Colonic mucosa (tissue), 4 donors: ENCODE results near the gene NUP62. TPM values are rescaled to one million over a fixed set of nuclear protein-coding genes. Genes with fewer than 3 reads are reported as not detected.
A peak's percentile ranks its signal among the peaks of the same experiment; 100 is the strongest.

Source experiments
- DNase-seq: peaks from one replicate; pipeline ENCODE4 v3.0.0-alpha.2; 2020
- H3K27ac ChIP-seq: fragments of 200-600 bp; one replicate; pipeline ENCODE4 v1.8.0; 2021
- H3K27me3 ChIP-seq: fragments of 200-600 bp; one replicate; pipeline ENCODE4 v1.8.0; 2021
- H3K36me3 ChIP-seq: fragments of 200-600 bp; one replicate; pipeline ENCODE4 v1.8.0; 2021
- H3K4me1 ChIP-seq: fragments of 200-600 bp; one replicate; pipeline ENCODE4 v1.8.0; 2021; ENCODE audit warnings: mild to moderate bottlenecking
- H3K4me3 ChIP-seq: fragments of 200-600 bp; one replicate; pipeline ENCODE4 v1.8.0; 2021
- H3K9ac ChIP-seq, 2 donors: one replicate each; pipeline ENCODE4 v1.7.0; 2013; ENCODE audit warnings: control low read depth in 2 of 2, low read depth in 2 of 2, low read length in 2 of 2
- H3K9me3 ChIP-seq: fragments of 200-600 bp; one replicate; pipeline ENCODE4 v1.8.0; 2021
- intact Hi-C: fragments of 100-400 bp; cut with DNase I; formaldehyde crosslinking; loops from one replicate; pipeline ENCODE4 v1.14.1; 2022
- total RNA-seq, 2 donors: library from RNA; stranded (reverse); fragmentation: NEBNext Ultra II Directional in 1 of 2; extraction: Animal tissue kit (Norgen Biotek cat#: 25700) in 1 of 2; gene quantifications; one replicate each; pipeline ENCODE4 v1.2.1, GENCODE V29; 2021
- TF ChIP-seq, protein P1 (sequence below): fragments of 200-600 bp; IDR thresholded peaks from one replicate; pipeline ENCODE4 v1.8.0; 2022; ENCODE audit warnings: antibody characterized with exemption, mild to moderate bottlenecking
- donor health status: healthy.
- donor health status: DM: no; HTN: no; CAD: no.
- donor health status: DM: no; HTN: no; CAD: no.

Gene NUP62
- total RNA-seq, 2 donors from 2014 or later: 34.8 to 59.8 TPM

DNA sequence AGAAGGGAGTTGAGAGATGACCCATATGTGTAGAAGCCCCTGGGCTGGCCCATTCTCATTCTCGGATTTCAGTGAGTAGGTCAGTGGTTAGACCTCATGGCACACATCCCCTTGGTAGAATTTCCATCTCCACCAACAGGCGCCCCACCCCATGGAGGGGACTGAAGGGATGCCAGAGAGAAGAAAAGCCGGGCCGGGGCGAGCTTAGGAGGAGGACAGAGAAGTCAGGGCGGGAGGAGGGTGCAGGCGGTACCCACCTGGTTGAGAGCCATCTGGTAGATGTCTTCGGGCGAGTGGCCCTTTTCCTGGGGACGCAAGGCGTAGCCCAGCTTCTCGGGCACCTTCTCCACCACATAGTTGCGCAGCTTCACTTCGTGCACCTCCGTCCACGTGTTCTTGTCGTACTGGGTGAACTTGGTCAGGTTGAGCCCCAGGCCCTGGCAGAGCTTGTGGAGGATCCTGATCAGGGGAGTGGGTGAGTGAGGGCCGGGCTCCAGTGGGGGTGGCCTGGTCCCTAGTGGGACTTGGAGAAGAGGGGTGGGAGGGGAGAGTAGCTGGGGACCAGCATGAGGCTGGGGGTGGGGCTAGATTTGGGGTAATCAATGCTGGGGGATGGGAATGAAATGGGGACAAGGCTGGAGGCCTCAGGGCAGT is 35.2 kb downstream of the NUP62 start:
- intact Hi-C loops: no loop called here
- DNase-seq: no peak
- Histone ChIP-seq H3K4me3 (no peak overlapping the region), H3K9me3 (no peaks in the 10 kb centered on the region), H3K9ac (no peak overlapping the region), H3K27ac (no peak overlapping the region), H3K27me3 (no peaks in the 10 kb centered on the region), H3K4me1 (peaks cover 4% of the 10 kb centered on the region), H3K36me3 (no peaks in the 10 kb centered on the region)
- TF ChIP-seq, protein P1, sequence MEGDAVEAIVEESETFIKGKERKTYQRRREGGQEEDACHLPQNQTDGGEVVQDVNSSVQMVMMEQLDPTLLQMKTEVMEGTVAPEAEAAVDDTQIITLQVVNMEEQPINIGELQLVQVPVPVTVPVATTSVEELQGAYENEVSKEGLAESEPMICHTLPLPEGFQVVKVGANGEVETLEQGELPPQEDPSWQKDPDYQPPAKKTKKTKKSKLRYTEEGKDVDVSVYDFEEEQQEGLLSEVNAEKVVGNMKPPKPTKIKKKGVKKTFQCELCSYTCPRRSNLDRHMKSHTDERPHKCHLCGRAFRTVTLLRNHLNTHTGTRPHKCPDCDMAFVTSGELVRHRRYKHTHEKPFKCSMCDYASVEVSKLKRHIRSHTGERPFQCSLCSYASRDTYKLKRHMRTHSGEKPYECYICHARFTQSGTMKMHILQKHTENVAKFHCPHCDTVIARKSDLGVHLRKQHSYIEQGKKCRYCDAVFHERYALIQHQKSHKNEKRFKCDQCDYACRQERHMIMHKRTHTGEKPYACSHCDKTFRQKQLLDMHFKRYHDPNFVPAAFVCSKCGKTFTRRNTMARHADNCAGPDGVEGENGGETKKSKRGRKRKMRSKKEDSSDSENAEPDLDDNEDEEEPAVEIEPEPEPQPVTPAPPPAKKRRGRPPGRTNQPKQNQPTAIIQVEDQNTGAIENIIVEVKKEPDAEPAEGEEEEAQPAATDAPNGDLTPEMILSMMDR: no peak

DNA sequence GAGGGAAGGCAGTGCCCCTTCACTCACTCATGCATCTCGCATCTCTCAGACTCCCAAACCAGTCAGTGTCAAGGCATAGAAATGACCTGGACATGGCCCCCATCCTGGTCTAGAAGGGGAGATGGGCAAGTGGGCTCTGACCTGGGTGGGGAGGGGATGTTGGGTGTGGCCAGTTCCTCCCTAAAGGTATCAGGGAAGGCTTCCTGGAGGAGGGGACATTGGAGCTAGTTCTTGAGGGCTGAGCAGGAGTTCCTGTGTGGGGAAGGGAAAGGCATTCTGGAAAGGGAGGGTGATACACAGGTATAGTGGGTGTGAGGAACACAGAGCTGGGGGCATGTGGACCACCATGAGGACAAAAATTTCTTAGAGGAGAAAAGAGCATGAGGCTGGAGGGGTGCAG is 36.6 kb downstream of the NUP62 start:
- DNase-seq: no peak
- peaks cover 4% of the 10 kb centered on the region for H3K4me1 ChIP-seq
- intact Hi-C loops: no loop called here
- no peak overlapping the region for H3K9ac ChIP-seq
- H3K27me3 ChIP-seq: no peaks in the 10 kb centered on the region
- no peak overlapping the region for H3K27ac ChIP-seq
- H3K4me3 ChIP-seq: no peak overlapping the region
- H3K9me3 ChIP-seq: no peaks in the 10 kb centered on the region
- TF ChIP-seq, protein P1: no peak
- H3K36me3 ChIP-seq: no peaks in the 10 kb centered on the region

DNA sequence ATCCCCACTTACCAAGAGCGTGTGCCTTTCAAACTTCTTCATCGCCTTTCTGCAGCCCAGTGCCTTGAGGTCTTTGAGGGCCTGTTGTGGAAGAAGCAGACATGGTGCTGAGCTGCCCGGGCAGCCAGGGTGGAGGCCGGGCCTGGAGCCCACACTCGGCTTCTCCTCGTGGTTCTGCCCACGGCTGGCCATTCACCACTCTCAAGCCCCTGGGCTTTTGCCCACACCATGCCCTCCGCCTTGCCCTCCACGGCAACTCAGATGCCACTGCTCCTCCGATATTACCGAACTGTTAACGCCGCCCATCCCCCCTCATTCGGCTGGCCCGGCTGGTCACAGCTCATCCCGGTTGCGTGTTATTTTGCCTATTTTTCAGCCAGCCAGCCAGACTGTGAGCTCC is 37.9 kb downstream of the NUP62 start:
- intact Hi-C loops: no loop called here
- Histone ChIP-seq H3K4me1 (peaks cover 4% of the 10 kb centered on the region), H3K4me3 (no peak overlapping the region), H3K27me3 (no peaks in the 10 kb centered on the region), H3K9ac (no peak overlapping the region), H3K27ac (no peak overlapping the region), H3K36me3 (no peaks in the 10 kb centered on the region), H3K9me3 (no peaks in the 10 kb centered on the region)
- no peak for DNase-seq
- TF ChIP-seq, protein P1: no peak

DNA sequence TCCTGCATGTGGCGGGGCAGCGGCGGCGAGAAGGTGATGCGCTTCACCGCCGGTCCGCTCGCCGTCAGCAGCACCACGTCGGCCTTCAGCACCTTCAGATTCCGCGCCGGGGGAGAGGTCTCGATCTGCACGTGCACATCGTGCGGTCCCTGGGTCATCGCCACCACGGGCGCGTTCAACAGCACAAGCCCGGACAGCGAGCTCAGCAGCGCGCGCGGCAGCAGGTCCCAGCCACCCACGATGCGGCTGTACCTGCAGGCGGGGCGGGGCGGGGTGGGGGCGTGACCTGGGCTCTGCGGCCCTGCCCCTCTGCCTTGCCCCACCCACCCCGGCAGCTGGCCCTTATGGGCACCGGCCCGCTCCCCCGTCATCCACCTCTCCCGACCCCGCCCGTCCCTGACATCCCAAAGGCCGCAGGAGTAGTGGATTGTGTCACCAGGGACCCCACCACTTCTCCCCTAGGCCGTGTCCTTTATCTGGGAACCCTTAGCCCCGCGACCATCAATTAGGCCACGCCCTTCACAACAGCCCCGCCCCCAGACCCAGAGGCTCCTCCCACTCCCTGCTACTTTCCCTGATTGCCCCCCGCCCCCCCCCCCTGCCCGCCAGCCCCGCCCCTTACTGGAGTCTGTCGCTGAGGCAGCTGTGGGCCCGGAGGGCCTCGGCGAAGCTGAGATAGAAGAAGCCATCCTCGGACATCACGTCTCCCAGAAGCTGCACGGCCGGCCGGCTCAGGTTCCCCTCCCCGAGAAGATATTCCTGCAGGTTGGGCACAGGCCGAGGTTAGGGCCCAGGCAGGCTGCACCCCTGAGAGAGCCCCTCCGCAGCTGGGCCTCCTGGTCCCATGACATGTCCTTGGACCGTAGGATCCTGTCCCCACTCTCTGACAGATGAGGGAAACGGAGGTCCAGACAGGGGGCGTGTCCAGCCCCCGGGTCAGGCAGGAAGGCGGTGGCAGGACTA is 38.7 kb downstream of the NUP62 start:
- intact Hi-C loops: no loop called here
- Histone ChIP-seq H3K9ac (peak overlapping the region in 1 of 2 donors; percentile 35), H3K36me3 (no peaks in the 10 kb centered on the region), H3K27ac (no peak overlapping the region), H3K4me1 (peaks cover 4% of the 10 kb centered on the region), H3K27me3 (no peaks in the 10 kb centered on the region), H3K4me3 (peak overlapping the region; percentile 41), H3K9me3 (no peaks in the 10 kb centered on the region)
- peak; percentile 69 for DNase-seq
- TF ChIP-seq, protein P1: no peak

DNA sequence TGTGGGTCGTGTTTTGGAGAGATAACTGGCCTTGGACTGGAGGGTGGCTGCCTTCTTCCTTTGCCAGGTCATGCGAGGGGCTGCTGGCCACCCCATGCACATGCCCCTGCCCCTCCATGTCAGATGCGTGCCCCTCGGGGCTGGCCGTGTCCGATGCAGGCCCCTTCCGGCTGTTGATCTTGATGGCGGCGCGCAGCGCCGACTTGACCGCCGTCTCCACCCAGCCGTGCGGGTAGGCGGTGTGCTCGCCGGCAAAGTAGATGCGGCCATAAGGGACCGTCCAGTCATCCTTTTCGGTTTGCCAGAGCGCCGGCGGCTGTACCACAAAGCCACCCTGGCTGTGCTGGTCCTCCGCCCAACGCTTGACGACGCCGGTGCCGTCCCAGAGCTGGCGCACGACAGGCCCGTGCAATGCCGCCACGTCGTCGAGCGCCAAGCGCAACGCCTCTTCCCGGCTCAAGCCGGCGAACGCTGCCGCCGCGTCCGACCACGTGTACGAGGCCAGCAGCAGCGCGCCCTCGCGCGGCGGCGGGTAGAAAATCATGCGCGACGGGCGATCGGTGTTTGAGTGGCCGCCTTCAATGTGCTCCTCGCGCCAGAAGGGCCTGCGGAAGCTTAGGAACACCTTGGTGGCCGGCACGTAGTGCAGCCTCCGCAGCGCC is 39.5 kb downstream of the NUP62 start:
- Histone ChIP-seq H3K4me3 (peak overlapping the region; percentile 41), H3K4me1 (peaks cover 4% of the 10 kb centered on the region), H3K27ac (no peak overlapping the region), H3K9ac (peak overlapping the region in 1 of 2 donors; percentile 35), H3K27me3 (no peaks in the 10 kb centered on the region), H3K9me3 (no peaks in the 10 kb centered on the region), H3K36me3 (no peaks in the 10 kb centered on the region)
- TF ChIP-seq, protein P1: peak; percentile 81
- intact Hi-C loops: no loop called here
- peak; percentile 78 for DNase-seq
